HEK293 (cell line): ENCODE data around the gene KCNQ1.

ENCODE experiments used
- CTCF ChIA-PET: fragments of 350-600 bp; formaldehyde crosslinking; extraction: SDS; loops from one replicate; lab custom pipeline; 2021; ENCODE audit warnings: antibody characterized with exemption; lab: Yijun Ruan, JAX
- POLR2A ChIA-PET: fragments of 300-600 bp; formaldehyde crosslinking; extraction: SDS; loops from one replicate; lab custom pipeline; 2020; ENCODE audit warnings: antibody characterized with exemption, inconsistent platforms; lab: Yijun Ruan, JAX
- H3K27ac ChIP-seq: fragments of 200-500 bp; sonication (Bioruptor generic); 2 replicates; pipeline ENCODE4 v1.5.1; 2014; ENCODE audit warnings: low read depth, low read length, control low read depth, inconsistent platforms; ENCODE audit errors: extremely low read depth
- H3K36me3 ChIP-seq, 2 experiments: fragments of 200-500 bp in 1 of 2; sonication (Bioruptor generic) in 1 of 2; 1 replicate in 1 of 2; 2 replicates in 1 of 2; pipeline ENCODE4 v1.5.1; 2014 to 2017; ENCODE audit warnings: inconsistent platforms in 2 of 2, low read length in 2 of 2; ENCODE audit not compliant: control insufficient read depth in 2 of 2, insufficient read depth in 1 of 2
- H3K4me1 ChIP-seq: fragments of 200-500 bp; sonication (Bioruptor generic); 2 replicates; pipeline ENCODE4 v1.5.1; 2014; ENCODE audit warnings: mild to moderate bottlenecking, low read length, inconsistent platforms; ENCODE audit not compliant: control insufficient read depth, insufficient read depth
- H3K4me3 ChIP-seq: 2 replicates; pipeline ENCODE4 v1.5.1; 2011; ENCODE audit warnings: low read depth, mild to moderate bottlenecking, control low read depth, low read length, moderate library complexity
- H3K9me3 ChIP-seq: fragments of 200-500 bp; sonication (Bioruptor generic); 2 replicates; pipeline ENCODE4 v1.5.1; 2014; ENCODE audit warnings: low read depth, low read length, inconsistent platforms; ENCODE audit not compliant: control insufficient read depth, insufficient read depth
- RBAK ChIP-seq: fragments of 450-650 bp; formaldehyde crosslinking; IDR thresholded peaks from 2 replicates; pipeline ENCODE4 v1.5.1; 2016; ENCODE audit warnings: missing biosample characterization, missing genetic modification characterization
- SCRT1 ChIP-seq: fragments of 450-650 bp; formaldehyde crosslinking; IDR thresholded peaks from 2 replicates; pipeline ENCODE4 v1.5.1; 2016; ENCODE audit warnings: missing biosample characterization, missing genetic modification characterization, borderline replicate concordance
- TRIM28 ChIP-seq: IDR thresholded peaks from 2 replicates; pipeline ENCODE4 v1.6.1; 2011; ENCODE audit warnings: low read length, control low read depth, borderline replicate concordance
- ZBTB8A ChIP-seq: fragments of 450-650 bp; formaldehyde crosslinking; IDR thresholded peaks from 2 replicates; pipeline ENCODE4 v1.5.1; 2016; ENCODE audit warnings: missing biosample characterization, missing genetic modification characterization
- ZNF157 ChIP-seq: fragments of 450-650 bp; formaldehyde crosslinking; IDR thresholded peaks from 2 replicates; pipeline ENCODE4 v1.5.1; 2016; ENCODE audit warnings: missing biosample characterization, missing genetic modification characterization
- ZNF2 ChIP-seq: fragments of 450-650 bp; formaldehyde crosslinking; IDR thresholded peaks from 2 replicates; pipeline ENCODE4 v1.5.1; 2016; ENCODE audit warnings: missing biosample characterization, missing genetic modification characterization
- ZNF211 ChIP-seq: fragments of 450-650 bp; formaldehyde crosslinking; IDR thresholded peaks from 2 replicates; pipeline ENCODE4 v1.5.1; 2016; ENCODE audit warnings: low read depth, missing biosample characterization, missing genetic modification characterization
- ZNF23 ChIP-seq: fragments of 450-650 bp; formaldehyde crosslinking; IDR thresholded peaks from 2 replicates; pipeline ENCODE4 v1.5.1; 2016; ENCODE audit warnings: missing biosample characterization, missing genetic modification characterization, borderline replicate concordance
- ZNF239 ChIP-seq: fragments of 450-650 bp; formaldehyde crosslinking; IDR thresholded peaks from 2 replicates; pipeline ENCODE4 v1.5.1; 2016; ENCODE audit warnings: missing biosample characterization, missing genetic modification characterization
- ZNF354C ChIP-seq: fragments of 450-650 bp; formaldehyde crosslinking; IDR thresholded peaks from 2 replicates; pipeline ENCODE4 v1.5.1; 2016; ENCODE audit warnings: missing biosample characterization, missing genetic modification characterization, low read depth, borderline replicate concordance
- ZNF37A ChIP-seq: fragments of 450-650 bp; IDR thresholded peaks from 2 replicates; pipeline ENCODE4 v1.5.1; 2018; ENCODE audit warnings: missing biosample characterization, missing genetic modification characterization
- ZNF529 ChIP-seq: fragments of 450-650 bp; formaldehyde crosslinking; IDR thresholded peaks from 2 replicates; pipeline ENCODE4 v1.5.1; 2017; ENCODE audit warnings: missing genetic modification characterization, missing biosample characterization; ENCODE audit not compliant: insufficient replicate concordance
- ZNF555 ChIP-seq: fragments of 450-650 bp; formaldehyde crosslinking; conservative IDR thresholded peaks from 2 replicates; pipeline ENCODE4 v1.5.1; 2017; ENCODE audit warnings: missing biosample characterization, mild to moderate bottlenecking, missing genetic modification characterization, inconsistent platforms
- ZNF624 ChIP-seq: fragments of 450-650 bp; formaldehyde crosslinking; IDR thresholded peaks from 2 replicates; pipeline ENCODE4 v1.5.1; 2017; ENCODE audit warnings: missing biosample characterization, missing genetic modification characterization
- ZNF629 ChIP-seq: fragments of 450-650 bp; formaldehyde crosslinking; IDR thresholded peaks from 2 replicates; pipeline ENCODE4 v1.5.1; 2017; ENCODE audit warnings: missing biosample characterization, missing genetic modification characterization
- ZNF747 ChIP-seq: fragments of 450-650 bp; formaldehyde crosslinking; IDR thresholded peaks from 2 replicates; pipeline ENCODE4 v1.5.1; 2016; ENCODE audit warnings: missing biosample characterization, missing genetic modification characterization
- ZNF785 ChIP-seq: fragments of 450-650 bp; formaldehyde crosslinking; IDR thresholded peaks from 2 replicates; pipeline ENCODE4 v1.5.1; 2016; ENCODE audit warnings: missing biosample characterization, missing genetic modification characterization
- ZSCAN23 ChIP-seq: fragments of 450-650 bp; formaldehyde crosslinking; IDR thresholded peaks from 2 replicates; pipeline ENCODE4 v1.5.1; 2016; ENCODE audit warnings: missing biosample characterization, missing genetic modification characterization
- TF ChIP-seq, protein P1 (sequence below): fragments of 450-650 bp; formaldehyde crosslinking; IDR thresholded peaks from 2 replicates; pipeline ENCODE4 v1.5.1; 2016; ENCODE audit warnings: missing biosample characterization, missing genetic modification characterization
- TF ChIP-seq, protein P2 (sequence below): fragments of 450-650 bp; formaldehyde crosslinking; conservative IDR thresholded peaks from 2 replicates; pipeline ENCODE4 v1.5.1; 2016; ENCODE audit warnings: low read depth, missing biosample characterization, missing genetic modification characterization
- TF ChIP-seq, protein P3 (sequence below): fragments of 450-650 bp; formaldehyde crosslinking; IDR thresholded peaks from 2 replicates; pipeline ENCODE4 v1.5.1; 2017; ENCODE audit warnings: missing biosample characterization, mild to moderate bottlenecking, missing genetic modification characterization, moderate library complexity
- TF ChIP-seq, protein P4 (sequence below): fragments of 450-650 bp; IDR thresholded peaks from 2 replicates; pipeline ENCODE4 v1.5.1; 2018; ENCODE audit warnings: missing biosample characterization, missing genetic modification characterization
- TF ChIP-seq, protein P5 (sequence below): fragments of 450-650 bp; formaldehyde crosslinking; IDR thresholded peaks from 2 replicates; pipeline ENCODE4 v1.5.1; 2016; ENCODE audit warnings: missing biosample characterization, missing genetic modification characterization

Gene KCNQ1

DNA sequence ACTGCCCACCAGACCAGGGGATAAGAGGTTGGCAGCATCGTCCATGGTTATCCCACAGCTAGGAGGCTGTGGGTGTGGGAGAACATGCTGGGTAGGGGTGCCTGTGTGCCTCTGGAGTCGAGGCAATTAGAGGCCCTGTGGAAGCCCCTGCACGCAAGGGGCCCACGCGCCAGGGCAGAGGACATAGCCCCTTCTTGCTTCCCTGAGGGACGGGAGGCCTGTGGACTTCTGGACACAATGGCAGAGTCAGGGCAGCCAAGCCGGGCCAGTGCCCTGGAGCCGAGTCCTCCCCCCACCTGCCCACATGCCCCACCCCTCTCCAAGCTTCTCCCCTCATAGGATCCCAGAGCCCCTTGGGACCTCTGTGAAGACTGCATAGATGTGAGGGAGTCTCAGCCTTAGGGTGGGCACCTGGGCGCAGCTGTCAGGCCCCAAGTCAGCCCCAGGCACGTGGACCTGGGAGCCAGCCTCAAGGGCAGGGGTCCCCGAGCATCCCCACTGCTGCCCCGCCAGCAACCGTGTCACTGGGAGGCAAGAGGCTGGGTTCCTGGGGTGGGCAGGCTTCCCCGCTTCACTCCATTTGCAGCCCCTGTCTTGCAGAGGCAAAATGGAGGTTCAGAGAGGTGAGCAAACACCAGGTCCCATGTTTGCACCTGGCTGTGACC, 388.4 kb downstream of the KCNQ1 start:
- H3K36me3 ChIP-seq, result no peaks in the 10 kb centered on the region
- ChIA-PET CTCF (no interaction called here), POLR2A (no interaction called here)
- H3K4me1 ChIP-seq, result no peaks in the 10 kb centered on the region
- no peak overlapping the region for H3K27ac ChIP-seq
- no peak for TF ChIP-seq ZNF624 (tag by site-specific recombination)
- TF ChIP-seq, protein P1, sequence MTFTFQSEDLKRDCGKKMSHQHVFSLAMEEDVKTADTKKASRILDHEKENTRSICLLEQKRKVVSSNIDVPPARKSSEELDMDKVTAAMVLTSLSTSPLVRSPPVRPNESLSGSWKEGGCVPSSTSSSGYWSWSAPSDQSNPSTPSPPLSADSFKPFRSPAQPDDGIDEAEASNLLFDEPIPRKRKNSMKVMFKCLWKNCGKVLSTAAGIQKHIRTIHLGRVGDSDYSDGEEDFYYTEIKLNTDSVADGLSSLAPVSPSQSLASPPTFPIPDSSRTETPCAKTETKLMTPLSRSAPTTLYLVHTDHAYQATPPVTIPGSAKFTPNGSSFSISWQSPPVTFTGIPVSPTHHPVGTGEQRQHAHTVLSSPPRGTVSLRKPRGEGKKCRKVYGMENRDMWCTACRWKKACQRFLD, result no peak
- no peak for TF ChIP-seq ZNF785 (tag by site-specific recombination)
- no peak for TF ChIP-seq ZNF23 (tag by site-specific recombination)
- no peak for TF ChIP-seq TRIM28
- TF ChIP-seq ZNF211 (tag by site-specific recombination), result no peak
- TF ChIP-seq ZBTB8A (tag by site-specific recombination), result no peak
- TF ChIP-seq, protein P2, sequence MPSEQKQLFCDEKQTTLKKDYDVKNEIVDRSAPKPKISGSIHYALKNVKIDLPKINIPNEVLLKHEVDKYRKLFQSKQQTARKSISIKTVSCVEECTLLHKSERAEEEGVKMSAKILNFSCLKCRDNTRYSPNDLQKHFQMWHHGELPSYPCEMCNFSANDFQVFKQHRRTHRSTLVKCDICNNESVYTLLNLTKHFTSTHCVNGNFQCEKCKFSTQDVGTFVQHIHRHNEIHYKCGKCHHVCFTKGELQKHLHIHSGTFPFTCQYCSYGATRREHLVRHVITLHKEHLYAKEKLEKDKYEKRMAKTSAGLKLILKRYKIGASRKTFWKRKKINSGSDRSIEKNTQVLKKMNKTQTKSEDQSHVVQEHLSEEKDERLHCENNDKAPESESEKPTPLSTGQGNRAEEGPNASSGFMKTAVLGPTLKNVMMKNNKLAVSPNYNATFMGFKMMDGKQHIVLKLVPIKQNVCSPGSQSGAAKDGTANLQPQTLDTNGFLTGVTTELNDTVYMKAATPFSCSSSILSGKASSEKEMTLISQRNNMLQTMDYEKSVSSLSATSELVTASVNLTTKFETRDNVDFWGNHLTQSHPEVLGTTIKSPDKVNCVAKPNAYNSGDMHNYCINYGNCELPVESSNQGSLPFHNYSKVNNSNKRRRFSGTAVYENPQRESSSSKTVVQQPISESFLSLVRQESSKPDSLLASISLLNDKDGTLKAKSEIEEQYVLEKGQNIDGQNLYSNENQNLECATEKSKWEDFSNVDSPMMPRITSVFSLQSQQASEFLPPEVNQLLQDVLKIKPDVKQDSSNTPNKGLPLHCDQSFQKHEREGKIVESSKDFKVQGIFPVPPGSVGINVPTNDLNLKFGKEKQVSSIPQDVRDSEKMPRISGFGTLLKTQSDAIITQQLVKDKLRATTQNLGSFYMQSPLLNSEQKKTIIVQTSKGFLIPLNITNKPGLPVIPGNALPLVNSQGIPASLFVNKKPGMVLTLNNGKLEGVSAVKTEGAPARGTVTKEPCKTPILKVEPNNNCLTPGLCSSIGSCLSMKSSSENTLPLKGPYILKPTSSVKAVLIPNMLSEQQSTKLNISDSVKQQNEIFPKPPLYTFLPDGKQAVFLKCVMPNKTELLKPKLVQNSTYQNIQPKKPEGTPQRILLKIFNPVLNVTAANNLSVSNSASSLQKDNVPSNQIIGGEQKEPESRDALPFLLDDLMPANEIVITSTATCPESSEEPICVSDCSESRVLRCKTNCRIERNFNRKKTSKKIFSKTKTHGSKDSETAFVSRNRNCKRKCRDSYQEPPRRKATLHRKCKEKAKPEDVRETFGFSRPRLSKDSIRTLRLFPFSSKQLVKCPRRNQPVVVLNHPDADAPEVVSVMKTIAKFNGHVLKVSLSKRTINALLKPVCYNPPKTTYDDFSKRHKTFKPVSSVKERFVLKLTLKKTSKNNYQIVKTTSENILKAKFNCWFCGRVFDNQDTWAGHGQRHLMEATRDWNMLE, result no peak
- no peak for TF ChIP-seq ZNF529 (tag by site-specific recombination)
- TF ChIP-seq ZNF354C (tag by site-specific recombination), result no peak
- H3K4me3 ChIP-seq, result no peak overlapping the region
- H3K9me3 ChIP-seq, result no peaks in the 10 kb centered on the region

DNA sequence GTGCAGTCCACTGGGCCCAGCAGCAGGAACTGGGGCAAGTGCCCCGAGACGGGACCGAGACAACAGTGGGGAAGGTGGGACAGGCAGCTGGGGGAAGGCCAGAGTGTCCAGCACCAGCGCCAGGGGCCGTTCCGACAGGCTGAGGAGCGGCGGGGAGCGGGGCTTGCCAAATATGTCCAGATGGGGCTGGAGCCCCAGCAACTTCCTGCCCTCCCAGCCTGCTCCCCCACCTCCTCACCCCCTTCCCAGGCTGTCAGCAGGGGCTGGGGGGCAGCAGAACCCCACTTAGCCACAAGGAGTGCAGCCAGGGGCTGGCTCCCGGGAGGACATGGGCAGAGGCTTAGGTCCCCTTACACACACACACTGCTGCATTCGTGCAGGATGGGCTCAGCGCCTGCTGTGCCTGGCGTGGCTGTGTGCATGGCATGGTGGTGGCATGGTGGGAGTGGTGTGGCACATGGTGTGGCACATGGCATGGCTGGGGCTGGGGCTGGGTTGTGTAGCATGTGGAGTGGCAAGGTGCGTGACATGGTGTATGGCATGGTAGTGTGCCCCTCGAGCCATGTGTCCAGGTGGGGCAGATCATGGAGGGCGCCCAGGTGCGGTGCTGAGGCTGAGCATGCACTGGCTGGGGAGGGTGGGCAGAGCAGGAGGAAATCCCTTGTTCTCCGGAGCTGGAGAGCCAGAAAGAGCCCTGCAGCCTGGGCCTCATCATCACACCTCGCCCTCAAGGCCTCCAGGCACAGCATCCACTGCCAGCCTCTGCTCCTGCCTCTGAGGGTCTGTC, 389.1 kb downstream of the KCNQ1 start:
- ChIA-PET POLR2A (no interaction called here), CTCF (interaction anchor here (0.6 kb wide), 1 partner anchor 54 kb away, joined by 3 read pairs; no protein-coding TSS in a partner anchor)
- Histone ChIP-seq H3K27ac (no peak overlapping the region), H3K36me3 (no peaks in the 10 kb centered on the region), H3K4me3 (no peak overlapping the region), H3K4me1 (no peaks in the 10 kb centered on the region), H3K9me3 (no peaks in the 10 kb centered on the region)
- TF ChIP-seq ZNF239 (tag by site-specific recombination), result no peak
- TF ChIP-seq ZNF157, result no peak
- TF ChIP-seq ZNF555, result no peak
- TF ChIP-seq ZNF629 (tag by site-specific recombination), result no peak
- TF ChIP-seq RBAK, result no peak
- TF ChIP-seq, protein P3, sequence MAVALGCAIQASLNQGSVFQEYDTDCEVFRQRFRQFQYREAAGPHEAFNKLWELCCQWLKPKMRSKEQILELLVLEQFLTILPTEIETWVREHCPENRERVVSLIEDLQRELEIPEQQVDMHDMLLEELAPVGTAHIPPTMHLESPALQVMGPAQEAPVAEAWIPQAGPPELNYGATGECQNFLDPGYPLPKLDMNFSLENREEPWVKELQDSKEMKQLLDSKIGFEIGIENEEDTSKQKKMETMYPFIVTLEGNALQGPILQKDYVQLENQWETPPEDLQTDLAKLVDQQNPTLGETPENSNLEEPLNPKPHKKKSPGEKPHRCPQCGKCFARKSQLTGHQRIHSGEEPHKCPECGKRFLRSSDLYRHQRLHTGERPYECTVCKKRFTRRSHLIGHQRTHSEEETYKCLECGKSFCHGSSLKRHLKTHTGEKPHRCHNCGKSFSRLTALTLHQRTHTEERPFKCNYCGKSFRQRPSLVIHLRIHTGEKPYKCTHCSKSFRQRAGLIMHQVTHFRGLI, result no peak
- no peak for TF ChIP-seq ZNF747
- TF ChIP-seq ZNF211 (tag by site-specific recombination), result no peak
- TF ChIP-seq ZNF2, result no peak
- TF ChIP-seq ZNF785 (tag by site-specific recombination), result no peak
- no peak for TF ChIP-seq SCRT1 (tag by site-specific recombination)
- TF ChIP-seq, protein P4, sequence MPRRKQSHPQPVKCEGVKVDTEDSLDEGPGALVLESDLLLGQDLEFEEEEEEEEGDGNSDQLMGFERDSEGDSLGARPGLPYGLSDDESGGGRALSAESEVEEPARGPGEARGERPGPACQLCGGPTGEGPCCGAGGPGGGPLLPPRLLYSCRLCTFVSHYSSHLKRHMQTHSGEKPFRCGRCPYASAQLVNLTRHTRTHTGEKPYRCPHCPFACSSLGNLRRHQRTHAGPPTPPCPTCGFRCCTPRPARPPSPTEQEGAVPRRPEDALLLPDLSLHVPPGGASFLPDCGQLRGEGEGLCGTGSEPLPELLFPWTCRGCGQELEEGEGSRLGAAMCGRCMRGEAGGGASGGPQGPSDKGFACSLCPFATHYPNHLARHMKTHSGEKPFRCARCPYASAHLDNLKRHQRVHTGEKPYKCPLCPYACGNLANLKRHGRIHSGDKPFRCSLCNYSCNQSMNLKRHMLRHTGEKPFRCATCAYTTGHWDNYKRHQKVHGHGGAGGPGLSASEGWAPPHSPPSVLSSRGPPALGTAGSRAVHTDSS (tag by site-specific recombination), result no peak
- no peak for TF ChIP-seq ZSCAN23 (tag by site-specific recombination)
- TF ChIP-seq, protein P5, sequence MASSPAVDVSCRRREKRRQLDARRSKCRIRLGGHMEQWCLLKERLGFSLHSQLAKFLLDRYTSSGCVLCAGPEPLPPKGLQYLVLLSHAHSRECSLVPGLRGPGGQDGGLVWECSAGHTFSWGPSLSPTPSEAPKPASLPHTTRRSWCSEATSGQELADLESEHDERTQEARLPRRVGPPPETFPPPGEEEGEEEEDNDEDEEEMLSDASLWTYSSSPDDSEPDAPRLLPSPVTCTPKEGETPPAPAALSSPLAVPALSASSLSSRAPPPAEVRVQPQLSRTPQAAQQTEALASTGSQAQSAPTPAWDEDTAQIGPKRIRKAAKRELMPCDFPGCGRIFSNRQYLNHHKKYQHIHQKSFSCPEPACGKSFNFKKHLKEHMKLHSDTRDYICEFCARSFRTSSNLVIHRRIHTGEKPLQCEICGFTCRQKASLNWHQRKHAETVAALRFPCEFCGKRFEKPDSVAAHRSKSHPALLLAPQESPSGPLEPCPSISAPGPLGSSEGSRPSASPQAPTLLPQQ (tag by site-specific recombination), result no peak
- no peak for TF ChIP-seq ZNF37A (tag by site-specific recombination)
